NCI-H1417 treated with DMSO at 0.1 percent for 48 hours (cell line): Measurements from ENCODE around the gene ZDHHC22.

Experiments used
- DNase-seq: peaks from one replicate; lab custom pipeline; 2025; lab: John Stamatoyannopoulos, UW

ZDHHC22 gene

GRCh38 chr14:77103475-77103874 is 38.1 kb downstream of the ZDHHC22 start:
- DNase-seq = no peak

- no peak for DNase-seq
Observed at GRCh38 chr14:77102154-77102553, 39.4 kb downstream of the ZDHHC22 start.

GRCh38 chr14:77100961-77101360 is 40.6 kb downstream of the ZDHHC22 start:
- no peak for DNase-seq

GRCh38 chr14:77099425-77100167 is 42.0 kb downstream of the ZDHHC22 start:
- no peak for DNase-seq

- no peak for DNase-seq
Observed at GRCh38 chr14:77098529-77099353, 42.9 kb downstream of the ZDHHC22 start.

GRCh38 chr14:77097700-77098528 is 43.7 kb downstream of the ZDHHC22 start, which contains the start of gene CIPC:
CIPC (plus strand) TSS chr14:77098258; CDS start chr14:77105709, 7,451 bp downstream.
- peak; percentile 96 for DNase-seq

- DNase-seq = no peak
Observed at GRCh38 chr14:77097006-77097699, 44.4 kb downstream of the ZDHHC22 start.

- peak; percentile 49 for DNase-seq
Observed at GRCh38 chr14:77094672-77095284, 46.8 kb downstream of the ZDHHC22 start.

- DNase-seq = no peak
Observed at GRCh38 chr14:77092676-77093075, 48.9 kb downstream of the ZDHHC22 start.

- no peak for DNase-seq
Observed at GRCh38 chr14:77091518-77091917, 50.1 kb downstream of the ZDHHC22 start.

- no peak for DNase-seq
Observed at GRCh38 chr14:77088645-77089044, 52.9 kb downstream of the ZDHHC22 start.

- peak; percentile 64 for DNase-seq
Observed at GRCh38 chr14:77088219-77088618, 53.4 kb downstream of the ZDHHC22 start.

GRCh38 chr14:77087631-77088030 is 54.0 kb downstream of the ZDHHC22 start:
- no peak for DNase-seq

- no peak for DNase-seq
Observed at GRCh38 chr14:77086951-77087350, 54.6 kb downstream of the ZDHHC22 start.

GRCh38 chr14:77086017-77086727 is 55.4 kb downstream of the ZDHHC22 start:
- no peak for DNase-seq

- DNase-seq = no peak
Observed at GRCh38 chr14:77085538-77085937, 56.1 kb downstream of the ZDHHC22 start.

GRCh38 chr14:77084985-77085384 is 56.6 kb downstream of the ZDHHC22 start:
- no peak for DNase-seq

GRCh38 chr14:77083082-77083481 is 58.5 kb downstream of the ZDHHC22 start:
- no peak for DNase-seq

- DNase-seq = no peak
Observed at GRCh38 chr14:77082356-77082755, 59.2 kb downstream of the ZDHHC22 start.
